ENCODE results near the gene HLA-F.

Gene HLA-F

DNA sequence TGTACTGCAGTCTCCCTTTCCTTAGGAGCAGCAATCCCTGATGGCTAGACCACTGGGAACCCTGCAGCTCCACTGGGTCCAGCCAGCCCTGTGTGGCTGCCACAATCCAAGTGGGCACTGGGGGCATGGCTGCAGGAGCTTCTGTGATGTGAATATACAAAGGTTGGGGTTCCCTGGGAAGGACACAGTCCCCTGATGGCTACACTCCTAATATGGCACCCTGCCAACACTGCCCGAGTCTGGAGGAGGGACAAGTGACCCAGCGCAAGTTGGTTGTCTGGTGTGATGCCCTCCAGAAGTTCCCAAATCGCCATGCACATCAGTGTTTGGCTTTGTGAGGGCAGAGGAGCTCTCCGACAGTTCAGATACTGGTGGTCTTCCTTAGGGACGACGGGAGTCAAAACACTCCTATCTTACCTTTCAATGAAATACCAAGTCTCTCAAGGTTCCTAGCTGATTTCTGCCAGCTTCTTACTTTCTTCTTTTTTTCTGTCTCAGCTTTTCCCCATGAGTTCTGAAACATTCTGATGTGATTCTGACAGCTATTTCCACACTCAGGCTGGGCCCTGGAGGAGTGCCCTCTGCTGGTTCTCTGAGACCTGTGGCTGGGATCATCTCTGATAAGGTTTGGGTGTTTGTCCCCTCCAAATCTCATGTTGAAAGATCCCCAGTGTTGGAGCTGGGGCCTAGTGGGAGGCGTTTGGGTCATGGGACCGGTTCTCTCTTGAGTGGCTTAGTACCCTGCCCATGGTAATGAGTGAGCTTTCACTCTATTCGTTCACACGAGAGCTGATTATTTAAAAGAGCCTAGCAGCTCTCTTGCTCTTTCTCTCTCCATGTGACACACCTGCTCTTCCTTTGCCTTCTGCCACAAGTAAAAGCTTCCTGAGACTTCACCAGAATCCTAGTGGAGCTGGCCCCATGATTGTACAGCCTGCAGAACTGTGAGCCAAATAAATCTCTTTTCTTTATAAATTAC lies 26.8 kb upstream of the HLA-F start:
- H3K4me1 ChIP-seq (ENCODE audit: control insufficient read depth, insufficient read depth, low read length), result peaks cover 6% of the 10 kb centered on the region; the same call in 1 of the 2 replicates
- no peaks in the 10 kb centered on the region for H3K27me3 ChIP-seq (ENCODE audit: control insufficient read depth, insufficient read depth, low read length)
- H3K36me3 ChIP-seq (ENCODE audit: control insufficient read depth, insufficient read depth, low read length), result no peaks in the 10 kb centered on the region
- no peak overlapping the region for H3K9ac ChIP-seq (ENCODE audit: low read length)
- no peak overlapping the region for H3K4me3 ChIP-seq (ENCODE audit: low read depth, low read length)
- H3K9me3 ChIP-seq (ENCODE audit: control insufficient read depth, insufficient read depth, low read depth, low read length), result no peaks in the 10 kb centered on the region
- H3K27ac ChIP-seq (ENCODE audit: low read depth, low read length), result no peak overlapping the region

GRCh38 chr6:29702519-29703103 lies 20.6 kb upstream of the HLA-F start:
- Histone ChIP-seq H3K36me3 (ENCODE audit: control insufficient read depth, insufficient read depth, low read length) (no peaks in the 10 kb centered on the region), H3K4me1 (ENCODE audit: control insufficient read depth, insufficient read depth, low read length) (peaks cover 2% of the 10 kb centered on the region; the same call in 1 of the 2 replicates), H3K27ac (ENCODE audit: low read depth, low read length) (no peak overlapping the region), H3K9me3 (ENCODE audit: control insufficient read depth, insufficient read depth, low read depth, low read length) (no peaks in the 10 kb centered on the region), H3K27me3 (ENCODE audit: control insufficient read depth, insufficient read depth, low read length) (peaks cover 13% of the 10 kb centered on the region), H3K9ac (ENCODE audit: low read length) (no peak overlapping the region), H3K4me3 (ENCODE audit: low read depth, low read length) (no peak overlapping the region)

GRCh38 chr6:29705389-29706231 lies 17.6 kb upstream of the HLA-F start:
- H3K9ac ChIP-seq (ENCODE audit: low read length), result no peak overlapping the region
- H3K4me1 ChIP-seq (ENCODE audit: control insufficient read depth, insufficient read depth, low read length), result peaks cover 2% of the 10 kb centered on the region; the same call in 1 of the 2 replicates
- no peaks in the 10 kb centered on the region for H3K9me3 ChIP-seq (ENCODE audit: control insufficient read depth, insufficient read depth, low read depth, low read length)
- H3K27me3 ChIP-seq (ENCODE audit: control insufficient read depth, insufficient read depth, low read length), result peaks cover 19% of the 10 kb centered on the region
- no peak overlapping the region for H3K27ac ChIP-seq (ENCODE audit: low read depth, low read length)
- no peaks in the 10 kb centered on the region for H3K36me3 ChIP-seq (ENCODE audit: control insufficient read depth, insufficient read depth, low read length)
- no peak overlapping the region for H3K4me3 ChIP-seq (ENCODE audit: low read depth, low read length)

- no peak overlapping the region for H3K4me3 ChIP-seq (ENCODE audit: low read depth, low read length)
- H3K9ac ChIP-seq (ENCODE audit: low read length), result no peak overlapping the region
- H3K36me3 ChIP-seq (ENCODE audit: control insufficient read depth, insufficient read depth, low read length), result no peaks in the 10 kb centered on the region
- H3K9me3 ChIP-seq (ENCODE audit: control insufficient read depth, insufficient read depth, low read depth, low read length), result no peaks in the 10 kb centered on the region
- no peak overlapping the region for H3K27ac ChIP-seq (ENCODE audit: low read depth, low read length)
- peaks cover 17% of the 10 kb centered on the region; the same call in 1 of the 2 replicates for H3K27me3 ChIP-seq (ENCODE audit: control insufficient read depth, insufficient read depth, low read length)
- H3K4me1 ChIP-seq (ENCODE audit: control insufficient read depth, insufficient read depth, low read length), result peaks cover 2% of the 10 kb centered on the region; the same call in 1 of the 2 replicates
These were observed 14.6 kb upstream of the HLA-F start for GRCh38 chr6:29708432-29709179.

- Histone ChIP-seq H3K27me3 (ENCODE audit: control insufficient read depth, insufficient read depth, low read length) (peaks cover 17% of the 10 kb centered on the region; the same call in 1 of the 2 replicates), H3K9me3 (ENCODE audit: control insufficient read depth, insufficient read depth, low read depth, low read length) (no peaks in the 10 kb centered on the region), H3K27ac (ENCODE audit: low read depth, low read length) (no peak overlapping the region), H3K4me3 (ENCODE audit: low read depth, low read length) (no peak overlapping the region), H3K4me1 (ENCODE audit: control insufficient read depth, insufficient read depth, low read length) (peaks cover 2% of the 10 kb centered on the region; the same call in 1 of the 2 replicates), H3K36me3 (ENCODE audit: control insufficient read depth, insufficient read depth, low read length) (no peaks in the 10 kb centered on the region), H3K9ac (ENCODE audit: low read length) (no peak overlapping the region)
These were observed 14.0 kb upstream of the HLA-F start for GRCh38 chr6:29709188-29709587.

DNA sequence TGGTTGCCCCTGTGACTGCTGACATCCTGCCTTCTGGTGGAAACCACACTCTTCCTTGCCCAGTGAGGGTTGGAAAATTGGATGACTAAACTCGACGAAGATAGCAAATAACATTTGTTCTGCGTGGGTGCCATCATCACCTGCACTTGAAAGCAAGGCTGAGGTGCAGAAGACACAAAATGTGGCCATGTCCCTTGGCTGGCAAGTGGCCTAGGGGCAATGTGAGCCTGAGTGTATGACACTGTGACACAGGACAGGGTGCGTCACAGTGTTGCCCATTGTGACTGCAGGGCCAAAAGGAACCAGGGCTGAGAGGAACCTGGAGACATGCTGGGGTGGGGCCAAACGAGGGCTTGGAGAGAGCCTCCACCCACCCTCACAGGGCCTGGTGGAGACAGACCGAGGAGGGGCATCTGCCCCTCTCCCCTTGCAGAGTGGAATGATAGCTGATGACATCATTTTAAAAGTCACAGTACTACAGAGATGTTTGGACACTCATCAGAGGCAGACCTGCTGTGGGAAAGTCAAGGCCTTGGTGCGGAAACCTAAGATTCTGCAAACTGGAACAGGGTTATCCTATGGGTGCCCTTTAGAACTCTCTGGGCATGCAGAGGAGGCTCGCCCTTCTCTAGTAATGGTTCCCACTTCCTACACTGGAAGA lies 12.8 kb upstream of the HLA-F start:
- Histone ChIP-seq H3K9ac (ENCODE audit: low read length) (no peak overlapping the region), H3K36me3 (ENCODE audit: control insufficient read depth, insufficient read depth, low read length) (no peaks in the 10 kb centered on the region), H3K9me3 (ENCODE audit: control insufficient read depth, insufficient read depth, low read depth, low read length) (no peaks in the 10 kb centered on the region), H3K27ac (ENCODE audit: low read depth, low read length) (no peak overlapping the region), H3K4me1 (ENCODE audit: control insufficient read depth, insufficient read depth, low read length) (peaks cover 2% of the 10 kb centered on the region; the same call in 1 of the 2 replicates), H3K4me3 (ENCODE audit: low read depth, low read length) (no peak overlapping the region), H3K27me3 (ENCODE audit: control insufficient read depth, insufficient read depth, low read length) (peaks cover 23% of the 10 kb centered on the region; the same call in 1 of the 2 replicates)

DNA sequence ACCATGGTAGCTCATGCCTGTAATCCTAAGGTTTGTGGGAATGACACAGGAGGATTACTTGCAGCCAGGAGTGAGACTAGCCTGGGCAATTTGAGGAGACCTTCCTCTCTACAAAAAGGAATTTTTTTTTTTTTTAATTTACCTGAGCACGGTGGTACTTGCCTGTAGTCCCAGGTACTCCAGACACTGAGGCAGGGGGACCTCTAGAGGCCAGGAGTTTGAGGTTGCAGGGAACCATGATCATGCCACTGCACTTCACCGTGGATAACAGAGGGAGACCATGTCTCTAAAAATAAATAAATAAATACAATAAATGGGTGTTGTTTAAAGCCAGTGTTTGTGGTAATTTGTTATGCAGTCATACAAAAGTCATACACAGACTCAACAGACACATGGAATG lies 2.4 kb upstream of the HLA-F start:
- Histone ChIP-seq H3K36me3 (ENCODE audit: control insufficient read depth, insufficient read depth, low read length) (no peaks in the 10 kb centered on the region), H3K27me3 (ENCODE audit: control insufficient read depth, insufficient read depth, low read length) (peaks cover 51% of the 10 kb centered on the region), H3K9ac (ENCODE audit: low read length) (no peak overlapping the region), H3K4me3 (ENCODE audit: low read depth, low read length) (no peak overlapping the region), H3K4me1 (ENCODE audit: control insufficient read depth, insufficient read depth, low read length) (no peaks in the 10 kb centered on the region), H3K9me3 (ENCODE audit: control insufficient read depth, insufficient read depth, low read depth, low read length) (no peaks in the 10 kb centered on the region), H3K27ac (ENCODE audit: low read depth, low read length) (no peak overlapping the region)

- peaks cover 59% of the 10 kb centered on the region for H3K27me3 ChIP-seq (ENCODE audit: control insufficient read depth, insufficient read depth, low read length)
- no peaks in the 10 kb centered on the region for H3K9me3 ChIP-seq (ENCODE audit: control insufficient read depth, insufficient read depth, low read depth, low read length)
- H3K4me3 ChIP-seq (ENCODE audit: low read depth, low read length), result peak overlapping the region; percentile 76
- H3K27ac ChIP-seq (ENCODE audit: low read depth, low read length), result no peak overlapping the region
- no peak overlapping the region for H3K9ac ChIP-seq (ENCODE audit: low read length)
- no peaks in the 10 kb centered on the region for H3K36me3 ChIP-seq (ENCODE audit: control insufficient read depth, insufficient read depth, low read length)
- H3K4me1 ChIP-seq (ENCODE audit: control insufficient read depth, insufficient read depth, low read length), result no peaks in the 10 kb centered on the region
These were observed 693 bp downstream of the HLA-F start for GRCh38 chr6:29723666-29724588.

All from HUES6 (cell line).